Activated CD4-positive, alpha-beta memory T cell treated with anti-CD3 and anti-CD28 coated beads, Interleukin-2, amount 10 ng/mL, durations not matched to agents 7 days and 5 days (primary cell): ENCODE data around the gene LCP2. TPM values are rescaled to one million over a fixed set of nuclear protein-coding genes. Genes with fewer than 3 reads are reported as not detected.
A peak's percentile ranks its signal among the peaks of the same experiment; 100 is the strongest.

Experiments used
- CTCF ChIA-PET: fragments of 350-600 bp; sonication (Branson Sonifier 250); formaldehyde crosslinking; loops from one replicate; lab custom pipeline; 2021; ENCODE audit warnings: antibody characterized with exemption, inconsistent platforms; lab: Charles Lee
- POLR2A ChIA-PET: fragments of 350-600 bp; sonication (Branson Sonifier 250); formaldehyde crosslinking; loops from one replicate; lab custom pipeline; 2021; ENCODE audit warnings: antibody characterized with exemption; lab: Charles Lee
- DNase-seq: peaks from one replicate; pipeline ENCODE4 v3.0.0-alpha.2; 2020
- H3K27ac Mint-ChIP-seq: one replicate; pipeline ENCODE4 v1.8.0; 2021; ENCODE audit warnings: mild to moderate bottlenecking, mixed read lengths
- H3K27me3 Mint-ChIP-seq: one replicate; pipeline ENCODE4 v1.8.0; 2021; ENCODE audit warnings: mixed read lengths
- H3K36me3 Mint-ChIP-seq: one replicate; pipeline ENCODE4 v1.8.0; 2021; ENCODE audit warnings: low read depth, mixed read lengths
- H3K4me1 Mint-ChIP-seq: one replicate; pipeline ENCODE4 v1.8.0; 2021; ENCODE audit warnings: mixed read lengths
- H3K4me3 Mint-ChIP-seq: one replicate; pipeline ENCODE4 v1.8.0; 2021; ENCODE audit warnings: mild to moderate bottlenecking, mixed read lengths
- H3K9me3 Mint-ChIP-seq: one replicate; pipeline ENCODE4 v1.8.0; 2021; ENCODE audit warnings: mixed read lengths
- total RNA-seq, 2 experiments: library from RNA; stranded (reverse); gene quantifications; one replicate each; pipeline ENCODE4 v1.2.3, GENCODE V29; 2021

LCP2 gene
- total RNA-seq, result 100 to 1,000 TPM; 304 to 313 TPM

- POLR2A ChIA-PET, result interaction anchor here (1.0 to 35.1 kb wide), 9 partner anchors 9 to 51 kb away, joined by 3 to 1149 read pairs (median 18); no protein-coding TSS in a partner anchor
- H3K4me1 Mint-ChIP-seq, result peaks cover 64% of the 10 kb centered on the region
- H3K27ac Mint-ChIP-seq, result peak within 1 kb of the TSS; percentile 96
- peaks cover 49% of the 10 kb centered on the region for H3K36me3 Mint-ChIP-seq
- H3K9me3 Mint-ChIP-seq, result no peaks in the 10 kb centered on the region
- peak within 1 kb of the TSS; percentile 99 for H3K4me3 Mint-ChIP-seq
- DNase-seq, result peak; percentile 65
- CTCF ChIA-PET, result interaction anchor here (0.6 to 16.9 kb wide), 12 partner anchors 10 to 128 kb away, joined by 3 to 371 read pairs (median 6); no protein-coding TSS in a partner anchor
- H3K27me3 Mint-ChIP-seq, result no peaks in the 10 kb centered on the region
These were observed at the start of gene LCP2 for GRCh38 chr5:170297589-170298462. LCP2 (minus strand) TSS chr5:170297777; CDS start chr5:170297611, 166 bp downstream.

GRCh38 chr5:170347022-170347567 lies 49.5 kb upstream of the LCP2 start:
- POLR2A ChIA-PET, result no interaction called here
- CTCF ChIA-PET, result interaction anchor here (1.0 to 2.5 kb wide), 4 partner anchors 73 to 121 kb away, joined by 3 to 13 read pairs (median 4); no protein-coding TSS in a partner anchor
- no peak overlapping the region for H3K4me3 Mint-ChIP-seq

DNA sequence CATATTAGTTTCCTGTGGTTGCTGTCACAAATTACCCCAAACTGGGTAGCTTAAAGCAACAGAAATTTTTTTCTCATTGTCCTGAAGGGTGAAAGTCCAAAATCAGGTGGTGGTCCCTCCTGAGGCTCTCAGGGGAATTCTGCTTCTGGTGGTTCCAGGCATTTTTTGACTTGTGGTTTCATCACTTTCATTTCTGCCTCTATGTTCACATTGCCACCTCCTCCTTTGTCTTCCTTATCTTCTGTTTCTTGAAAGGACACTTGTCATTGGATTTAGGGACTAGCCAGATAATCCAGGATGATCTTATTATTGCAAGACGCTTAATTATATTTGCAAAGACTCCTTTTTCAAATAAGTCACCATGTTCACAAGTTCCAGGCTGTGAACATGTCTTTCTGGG lies 48.4 kb upstream of the LCP2 start:
- Mint-ChIP-seq H3K36me3 (no peaks in the 10 kb centered on the region), H3K9me3 (no peaks in the 10 kb centered on the region), H3K27ac (no peak overlapping the region), H3K27me3 (peaks cover 38% of the 10 kb centered on the region), H3K4me1 (no peaks in the 10 kb centered on the region), H3K4me3 (no peak overlapping the region)
- no peak for DNase-seq
- ChIA-PET CTCF (interaction anchor here (1.3 kb wide), 1 partner anchor 120 kb away, joined by 8 read pairs; no protein-coding TSS in a partner anchor), POLR2A (interaction anchor here (1.0 to 1.3 kb wide), 2 partner anchors 25 to 49 kb away, joined by 3 read pairs; no protein-coding TSS in a partner anchor)

More at GRCh38 chr5:170347022-170347567, 49.5 kb upstream of the LCP2 start:
- no peak overlapping the region for H3K27ac Mint-ChIP-seq
- H3K4me1 Mint-ChIP-seq, result no peaks in the 10 kb centered on the region
- H3K36me3 Mint-ChIP-seq, result no peaks in the 10 kb centered on the region
- peaks cover 43% of the 10 kb centered on the region for H3K27me3 Mint-ChIP-seq
- no peak for DNase-seq
- no peaks in the 10 kb centered on the region for H3K9me3 Mint-ChIP-seq

DNA sequence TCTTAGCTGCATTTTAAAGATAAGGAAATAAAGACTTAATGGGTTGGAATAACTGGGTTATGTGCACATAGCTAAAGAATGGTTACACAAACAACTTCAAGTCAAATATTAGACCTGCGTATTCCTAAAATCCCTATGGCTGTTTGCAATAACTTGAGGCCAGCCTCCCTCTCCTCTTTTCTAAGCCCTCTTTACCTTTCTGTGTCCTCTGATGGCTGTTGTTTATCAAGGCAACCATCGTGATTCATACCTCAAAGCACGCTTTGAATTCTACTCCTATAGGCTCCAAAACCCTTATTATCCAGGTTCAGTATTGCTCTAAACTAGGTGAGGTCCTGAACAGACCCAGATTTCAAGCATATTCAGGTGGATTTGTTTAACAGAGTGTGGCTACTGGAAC lies 45.6 kb upstream of the LCP2 start:
- ChIA-PET CTCF (interaction anchor here (1.1 to 7.1 kb wide), 2 partner anchors 77 to 118 kb away, joined by 5 to 141 read pairs; no protein-coding TSS in a partner anchor), POLR2A (interaction anchor here (1.0 kb wide), 1 partner anchor 69 kb away, joined by 3 read pairs; no protein-coding TSS in a partner anchor)
- Mint-ChIP-seq H3K9me3 (no peaks in the 10 kb centered on the region), H3K27me3 (peaks cover 16% of the 10 kb centered on the region), H3K4me3 (no peak overlapping the region), H3K27ac (no peak overlapping the region), H3K4me1 (peaks cover 9% of the 10 kb centered on the region), H3K36me3 (no peaks in the 10 kb centered on the region)
- no peak for DNase-seq

DNA sequence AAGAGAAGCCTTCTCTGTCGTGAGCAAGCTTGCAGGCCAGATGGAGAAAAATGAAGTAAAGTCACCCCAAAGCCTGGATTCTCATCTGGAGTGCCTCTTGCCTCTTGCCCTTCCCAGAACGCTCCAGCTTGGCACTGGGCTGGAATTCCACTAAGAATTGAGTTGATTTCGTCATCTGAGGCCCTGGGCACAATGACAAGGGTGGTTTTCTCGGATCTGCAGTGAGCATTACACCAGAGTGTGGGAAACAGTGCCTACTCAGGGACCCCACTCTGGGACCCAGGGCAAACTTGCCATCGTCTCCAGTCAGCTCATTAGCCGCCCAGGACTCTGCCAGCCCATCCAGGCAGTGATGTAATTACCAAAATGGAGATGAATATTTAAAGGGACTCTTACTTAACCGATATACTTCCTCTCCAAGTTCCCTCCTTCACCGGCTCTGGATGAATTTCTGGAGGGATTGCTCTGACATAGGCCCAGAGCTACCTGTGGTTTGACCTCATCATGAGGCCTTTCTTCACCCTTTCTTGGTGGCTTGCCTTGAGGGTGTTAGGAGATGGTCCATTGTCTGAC lies 44.7 kb upstream of the LCP2 start:
- DNase-seq, result no peak
- no peak overlapping the region for H3K4me3 Mint-ChIP-seq
- ChIA-PET POLR2A (interaction anchor here (1.0 to 2.0 kb wide), 2 partner anchors 68 to 74 kb away, joined by 3 to 7 read pairs; no protein-coding TSS in a partner anchor), CTCF (interaction anchor here (1.1 to 7.1 kb wide), 3 partner anchors 75 to 117 kb away, joined by 5 to 141 read pairs (median 129); no protein-coding TSS in a partner anchor)
- H3K27me3 Mint-ChIP-seq, result peaks cover 8% of the 10 kb centered on the region
- H3K9me3 Mint-ChIP-seq, result no peaks in the 10 kb centered on the region
- no peak overlapping the region for H3K27ac Mint-ChIP-seq
- H3K36me3 Mint-ChIP-seq, result no peaks in the 10 kb centered on the region
- H3K4me1 Mint-ChIP-seq, result peaks cover 15% of the 10 kb centered on the region

DNA sequence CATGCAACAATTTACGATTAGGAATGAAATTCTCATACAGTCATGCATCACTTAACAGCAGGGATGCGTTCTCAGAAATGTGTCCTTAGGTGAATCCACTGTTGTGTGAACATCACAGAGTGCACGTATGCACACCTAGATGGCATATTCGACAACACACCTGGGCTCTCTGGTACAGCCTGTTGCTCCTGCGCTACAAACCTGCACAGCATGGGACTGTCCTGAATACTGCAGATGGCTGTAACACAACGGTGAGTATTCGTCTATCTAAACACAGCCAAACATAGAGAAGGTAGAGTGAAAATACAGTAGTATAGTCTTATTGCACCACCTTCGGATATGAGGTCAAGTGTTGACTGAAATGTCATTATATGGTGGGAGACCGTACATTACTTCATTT lies 44.0 kb upstream of the LCP2 start:
- Mint-ChIP-seq H3K27ac (no peak overlapping the region), H3K36me3 (no peaks in the 10 kb centered on the region), H3K4me1 (peaks cover 21% of the 10 kb centered on the region), H3K9me3 (no peaks in the 10 kb centered on the region), H3K4me3 (no peak overlapping the region), H3K27me3 (peaks cover 5% of the 10 kb centered on the region)
- CTCF ChIA-PET, result interaction anchor here (0.9 to 7.1 kb wide), 6 partner anchors 47 to 124 kb away, joined by 3 to 141 read pairs (median 67); partner anchors contain the start of gene LCP2
- DNase-seq, result no peak
- POLR2A ChIA-PET, result interaction anchor here (2.0 kb wide), 1 partner anchor 73 kb away, joined by 7 read pairs; no protein-coding TSS in a partner anchor

DNA sequence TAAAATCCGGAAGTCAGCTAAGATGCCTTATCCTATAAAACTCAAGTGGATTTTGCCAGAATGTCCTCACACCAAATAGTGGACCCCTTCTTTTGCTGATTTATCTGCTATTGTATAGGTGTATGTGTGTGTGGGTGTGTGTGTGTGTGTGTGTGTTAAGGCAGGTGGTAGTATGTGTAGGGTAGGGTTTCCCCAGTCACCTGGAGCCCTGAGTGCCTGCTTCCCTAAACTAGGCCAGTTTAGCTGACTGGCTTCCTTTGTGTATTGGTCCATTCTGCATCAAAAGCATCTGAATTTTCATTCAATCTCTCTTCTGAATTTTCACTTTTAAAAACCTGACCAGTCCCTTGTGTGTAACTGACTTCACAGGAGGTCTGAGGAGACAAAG lies 42.2 kb upstream of the LCP2 start:
- ChIA-PET CTCF (interaction anchor here (0.8 to 7.1 kb wide), 22 partner anchors 9 to 240 kb away, joined by 3 to 141 read pairs (median 8); partner anchors contain the start of gene LCP2), POLR2A (interaction anchor here (1.0 to 4.3 kb wide), 7 partner anchors 9 to 114 kb away, joined by 3 to 27 read pairs (median 11); partner anchors contain the start of gene LCP2)
- H3K9me3 Mint-ChIP-seq, result no peaks in the 10 kb centered on the region
- no peak for DNase-seq
- no peak overlapping the region for H3K4me3 Mint-ChIP-seq
- peaks cover 33% of the 10 kb centered on the region for H3K4me1 Mint-ChIP-seq
- H3K36me3 Mint-ChIP-seq, result no peaks in the 10 kb centered on the region
- no peak overlapping the region for H3K27ac Mint-ChIP-seq
- no peaks in the 10 kb centered on the region for H3K27me3 Mint-ChIP-seq

- no peaks in the 10 kb centered on the region for H3K36me3 Mint-ChIP-seq
- peak; percentile 74 for DNase-seq
- H3K27ac Mint-ChIP-seq, result no peak overlapping the region
- POLR2A ChIA-PET, result interaction anchor here (0.9 to 4.3 kb wide), 10 partner anchors 8 to 113 kb away, joined by 3 to 27 read pairs (median 5); partner anchors contain the start of gene LCP2
- H3K27me3 Mint-ChIP-seq, result no peaks in the 10 kb centered on the region
- H3K4me3 Mint-ChIP-seq, result no peak overlapping the region
- peaks cover 33% of the 10 kb centered on the region for H3K4me1 Mint-ChIP-seq
- no peaks in the 10 kb centered on the region for H3K9me3 Mint-ChIP-seq
- CTCF ChIA-PET, result interaction anchor here (0.6 to 7.1 kb wide), 32 partner anchors 8 to 240 kb away, joined by 3 to 141 read pairs (median 6); partner anchors contain the start of gene LCP2
These were observed 41.6 kb upstream of the LCP2 start for GRCh38 chr5:170338933-170339779.

GRCh38 chr5:170338291-170338690 lies 40.7 kb upstream of the LCP2 start:
- no peak overlapping the region for H3K4me3 Mint-ChIP-seq
- ChIA-PET POLR2A (interaction anchor here (0.9 to 4.3 kb wide), 8 partner anchors 35 to 112 kb away, joined by 3 to 27 read pairs (median 8); partner anchors contain the start of gene LCP2), CTCF (interaction anchor here (0.6 to 7.1 kb wide), 31 partner anchors 8 to 236 kb away, joined by 3 to 141 read pairs (median 7); partner anchors contain the start of gene LCP2)
- H3K27me3 Mint-ChIP-seq, result no peaks in the 10 kb centered on the region
- DNase-seq, result no peak
- no peak overlapping the region for H3K27ac Mint-ChIP-seq
- peaks cover 33% of the 10 kb centered on the region for H3K4me1 Mint-ChIP-seq
- H3K36me3 Mint-ChIP-seq, result no peaks in the 10 kb centered on the region
- no peaks in the 10 kb centered on the region for H3K9me3 Mint-ChIP-seq

- ChIA-PET POLR2A (interaction anchor here (1.1 to 4.3 kb wide), 4 partner anchors 40 to 71 kb away, joined by 3 to 27 read pairs (median 9); partner anchors contain the start of gene LCP2), CTCF (interaction anchor here (0.8 to 7.1 kb wide), 8 partner anchors 17 to 112 kb away, joined by 3 to 141 read pairs (median 22); partner anchors contain the start of gene LCP2)
- Mint-ChIP-seq H3K27ac (no peak overlapping the region), H3K9me3 (no peaks in the 10 kb centered on the region), H3K36me3 (no peaks in the 10 kb centered on the region), H3K4me1 (peaks cover 33% of the 10 kb centered on the region), H3K4me3 (no peak overlapping the region), H3K27me3 (no peaks in the 10 kb centered on the region)
- DNase-seq, result no peak
These were observed 39.6 kb upstream of the LCP2 start for GRCh38 chr5:170337045-170337733.
